ENCODE data around the gene TTLL9.

GRCh38 chr20:31923388-31924331, 53.2 kb downstream of the TTLL9 start:
- TF ChIP-seq YY1 (IDR thresholded peaks at IDR 0.05; ENCODE audit: insufficient read depth, insufficient read length) (no peak), ZNF274 (IDR thresholded peaks at IDR 0.05; ENCODE audit: low read depth, low read length) (no peak)

Measured in NT2/D1 (cell line).